ENCODE results near the gene ZBTB32. TPM values are rescaled to one million over a fixed set of nuclear protein-coding genes. Genes with fewer than 3 reads are reported as not detected.

The ZBTB32 gene
- total and polyA plus RNA-seq, 2 of the 8 experiments (the other 6 are each of a cell fraction or from before 2014, with no cell fraction given) = 0.11 to 0.50 TPM

GRCh38 chr19:35717665-35718344, 13.4 kb downstream of the ZBTB32 start, which contains the start of gene KMT2B:
TSS of gene KMT2B (plus strand) at chr19:35718003. CDS start at chr19:35718019, 16 bp downstream.
- H3K4me3 ChIP-seq (ENCODE audit: extremely low read depth in 1 of 4, insufficient read depth in 2 of 4, low read depth in 3 of 4, low read length in 4 of 4) = peak within 1 kb of the TSS; percentile 70 to 89 (median 87)
- peak within 1 kb of the TSS; percentile 50 for H4K5ac ChIP-seq (ENCODE audit: insufficient read length, low read depth, low read length)
- H3K18ac ChIP-seq (ENCODE audit: extremely low read depth, low read length) = peak within 1 kb of the TSS; percentile 94
- peak within 1 kb of the TSS; percentile 74 for H3K4ac ChIP-seq (replicated peaks; ENCODE audit: insufficient read length, low read depth, low read length)
- H3K23me2 ChIP-seq (ENCODE audit: low read depth, low read length) = peaks cover 13% of the 10 kb centered on the region
- no peak within 1 kb of the TSS for H3K14ac ChIP-seq (ENCODE audit: insufficient read length)
- CTCF ChIA-PET (ENCODE audit: partially characterized antibody) = interaction anchor here (11.8 kb wide), 1 partner anchor 20 kb away, joined by 80 read pairs; the partner anchor contains the start of gene IGFLR1
- no peak within 1 kb of the TSS for H3K23ac ChIP-seq (ENCODE audit: insufficient read length)
- no peaks in the 10 kb centered on the region for H3K9me3 ChIP-seq (ENCODE audit: insufficient read depth in 2 of 2, low read depth in 1 of 2, low read length in 1 of 2)
- peak within 1 kb of the TSS; percentile 91 for H3K56ac ChIP-seq (replicated peaks; ENCODE audit: insufficient read length, low read depth, low read length)
- peak within 1 kb of the TSS; percentile 69 for H4K8ac ChIP-seq (ENCODE audit: extremely low read depth, insufficient read depth, low read length)
- peak within 1 kb of the TSS; percentile 48; the same call in 1 of the 2 replicates for H2BK15ac ChIP-seq (ENCODE audit: low read length)
- H3K79me1 ChIP-seq (ENCODE audit: low read depth, low read length) = peaks cover 8% of the 10 kb centered on the region
- WGBS, 2 experiments (ENCODE audit: extremely low coverage in 1 of 2, insufficient coverage in 1 of 2, insufficient read length in 1 of 2, insufficient replicate concordance in 2 of 2, low coverage in 1 of 2, low lambda C conversion rate in 2 of 2, missing lambda C conversion rate in 1 of 2) = 0% methylated on average over 7 of the region's 109 CpGs; no CpG with 5 or more reads in 1 of the 2 experiments
- DNase-seq (ENCODE audit: low read depth in 1 of 2, low spot score in 2 of 2) (peak in 1 of 2 experiments; percentile 94), FAIRE-seq (no peak)
- H3K4me1 ChIP-seq (replicated peaks in 1 of 4; ENCODE audit: control insufficient read depth in 3 of 4, insufficient read depth in 4 of 4, low read length in 3 of 4) = peaks cover 0 to 25% (median 17%) of the 10 kb centered on the region in 4 experiments; a peak in 6 of 7 replicates
- peak within 1 kb of the TSS; percentile 96 for H4K91ac ChIP-seq (replicated peaks; ENCODE audit: insufficient read length, low read length)
- H2AFZ ChIP-seq (ENCODE audit: low read length) = peak within 1 kb of the TSS; percentile 15; the same call in 1 of the 2 replicates
- POLR2A ChIA-PET (ENCODE audit: partially characterized antibody) = interaction anchor here (0.8 to 5.0 kb wide), 8 partner anchors 10 to 213 kb away, joined by 3 to 54 read pairs (median 4); no protein-coding TSS in a partner anchor
- H3K4me2 ChIP-seq (ENCODE audit: insufficient read depth in 1 of 2, low read depth in 2 of 2, low read length in 2 of 2) = peak within 1 kb of the TSS; percentile 84 to 97
- H2BK20ac ChIP-seq (ENCODE audit: low read length) = no peak within 1 kb of the TSS
- peak within 1 kb of the TSS; percentile 96; the same call in 1 of the 2 replicates for H2BK5ac ChIP-seq (ENCODE audit: low read depth, low read length)
- H3K27me3 ChIP-seq (replicated peaks in 1 of 4; ENCODE audit: control insufficient read depth in 3 of 4, extremely low read depth in 1 of 4, insufficient read depth in 3 of 4, low read length in 3 of 4) = no peaks in the 10 kb centered on the region
- H3K9ac ChIP-seq (replicated peaks in 1 of 4; ENCODE audit: extremely low read depth in 1 of 4, low read depth in 3 of 4, low read length in 3 of 4) = peak within 1 kb of the TSS; percentile 51 to 86 (median 64); a peak in 6 of 7 replicates
- H3K36me3 ChIP-seq (ENCODE audit: control insufficient read depth in 2 of 4, insufficient read depth in 4 of 4, low read length in 3 of 4) = peaks cover 6 to 22% (median 10%) of the 10 kb centered on the region in 4 experiments; a peak in 7 of 8 replicates
- peaks cover 0 to 20% of the 10 kb centered on the region in 2 experiments; a peak in 3 of 4 replicates for H3K79me2 ChIP-seq (ENCODE audit: control insufficient read depth in 1 of 2, insufficient read depth in 2 of 2, low read length in 2 of 2)
- H4K20me1 ChIP-seq (replicated peaks in 1 of 2; ENCODE audit: control insufficient read depth in 1 of 2, insufficient read depth in 2 of 2, low read length in 2 of 2) = peaks cover 11 to 12% of the 10 kb centered on the region in 2 experiments
- H2BK12ac ChIP-seq (ENCODE audit: low read depth, low read length) = peak within 1 kb of the TSS; percentile 62; the same call in 1 of the 2 replicates
- no peak within 1 kb of the TSS for H2AK5ac ChIP-seq (ENCODE audit: low read depth, low read length)
- H3K27ac ChIP-seq (ENCODE audit: low read depth, low read length) = peak within 1 kb of the TSS; percentile 79
- H2BK120ac ChIP-seq (replicated peaks; ENCODE audit: low read depth, low read length) = no peak within 1 kb of the TSS
- no peak for TF ChIP-seq NANOG (IDR thresholded peaks at IDR 0.05; ENCODE audit: insufficient read depth, low read depth, low read length, poor library complexity, severe bottlenecking)
- no peak for TF ChIP-seq JUND (IDR thresholded peaks at IDR 0.05; ENCODE audit: low read length)
- TF ChIP-seq POU5F1 (IDR thresholded peaks at IDR 0.05; ENCODE audit: low read depth, low read length) = no peak
- TF ChIP-seq RXRA (IDR thresholded peaks at IDR 0.05; ENCODE audit: insufficient read depth, low read depth, low read length) = no peak
- no peak for TF ChIP-seq ATF3 (IDR thresholded peaks at IDR 0.05; ENCODE audit: insufficient read depth, low read depth, low read length)
- TF ChIP-seq NRF1 (IDR thresholded peaks at IDR 0.05; ENCODE audit: low read depth, low read length) = no peak
- TF ChIP-seq CREB1 (IDR thresholded peaks at IDR 0.05) = peak; percentile 87
- no peak for TF ChIP-seq MAFK (IDR thresholded peaks at IDR 0.05; ENCODE audit: low read depth, low read length)
- TF ChIP-seq SIX5 (IDR thresholded peaks at IDR 0.05; ENCODE audit: low read depth, low read length) = no peak
- TF ChIP-seq GABPA (IDR thresholded peaks at IDR 0.05; ENCODE audit: borderline replicate concordance, insufficient read depth, low read length) = no peak
- no peak for TF ChIP-seq SUZ12 (IDR thresholded peaks at IDR 0.05; ENCODE audit: low read length)
- peak; percentile 15; the same call in 1 of the 2 replicates for TF ChIP-seq YY1 (IDR thresholded peaks at IDR 0.05; ENCODE audit: low read depth, low read length)
